ENCODE results near the gene HBG2.

Gene HBG2

DNA sequence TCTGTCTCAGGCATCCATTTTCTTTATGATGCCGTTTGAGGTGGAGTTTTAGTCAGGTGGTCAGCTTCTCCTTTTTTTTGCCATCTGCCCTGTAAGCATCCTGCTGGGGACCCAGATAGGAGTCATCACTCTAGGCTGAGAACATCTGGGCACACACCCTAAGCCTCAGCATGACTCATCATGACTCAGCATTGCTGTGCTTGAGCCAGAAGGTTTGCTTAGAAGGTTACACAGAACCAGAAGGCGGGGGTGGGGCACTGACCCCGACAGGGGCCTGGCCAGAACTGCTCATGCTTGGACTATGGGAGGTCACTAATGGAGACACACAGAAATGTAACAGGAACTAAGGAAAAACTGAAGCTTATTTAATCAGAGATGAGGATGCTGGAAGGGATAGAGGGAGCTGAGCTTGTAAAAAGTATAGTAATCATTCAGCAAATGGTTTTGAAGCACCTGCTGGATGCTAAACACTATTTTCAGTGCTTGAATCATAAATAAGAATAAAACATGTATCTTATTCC lies 26.1 kb upstream of the HBG2 start:
- H3K9me3 ChIP-seq (ENCODE audit: control insufficient read depth, low read length): no peaks in the 10 kb centered on the region
- DNase-seq (ENCODE audit: low read depth): peak; percentile 98
- no peaks in the 10 kb centered on the region for H3K36me3 ChIP-seq (ENCODE audit: control insufficient read depth, insufficient read depth, low read length, severe bottlenecking)
- no peak overlapping the region for H3K4me3 ChIP-seq (ENCODE audit: low read length)
- H3K9ac ChIP-seq (ENCODE audit: low read length): no peak overlapping the region
- H3K27me3 ChIP-seq (replicated peaks; ENCODE audit: control insufficient read depth, insufficient read depth, low read length): no peaks in the 10 kb centered on the region
- H3K4me1 ChIP-seq (ENCODE audit: control insufficient read depth, insufficient read depth, low read length): peaks cover 5% of the 10 kb centered on the region

DNA sequence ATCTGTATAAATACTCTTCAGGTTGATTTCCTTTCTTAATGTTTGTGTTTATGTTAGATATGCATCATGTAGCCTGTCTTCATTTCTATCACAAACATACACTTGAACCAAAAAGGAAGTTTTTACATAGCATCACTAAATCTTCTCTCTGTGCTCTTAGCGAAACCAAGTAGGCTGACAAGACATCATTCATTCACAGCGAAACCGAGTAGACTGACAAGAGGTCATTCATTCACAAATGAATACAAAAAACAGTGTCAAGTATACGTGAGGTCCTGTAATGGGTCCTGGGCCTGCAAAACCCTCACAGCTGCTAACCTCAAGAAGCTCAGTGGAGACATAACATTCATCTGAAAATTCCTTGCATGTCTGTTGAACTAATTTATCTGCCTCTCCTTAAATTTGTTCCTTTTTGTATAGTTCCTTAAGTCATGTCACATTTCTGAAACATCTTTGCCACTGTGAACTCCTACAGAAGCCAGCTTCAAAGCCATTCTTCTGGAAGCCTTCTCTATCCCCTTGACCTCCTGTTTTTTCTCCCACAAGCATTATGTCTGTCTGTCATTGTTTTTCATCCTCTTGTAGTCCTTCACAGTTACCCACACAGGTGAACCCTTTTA lies 25.0 kb upstream of the HBG2 start:
- Histone ChIP-seq H3K4me1 (ENCODE audit: control insufficient read depth, insufficient read depth, low read length) (peaks cover 5% of the 10 kb centered on the region), H3K4me3 (ENCODE audit: low read length) (no peak overlapping the region), H3K9ac (ENCODE audit: low read length) (no peak overlapping the region), H3K27me3 (replicated peaks; ENCODE audit: control insufficient read depth, insufficient read depth, low read length) (no peaks in the 10 kb centered on the region), H3K9me3 (ENCODE audit: control insufficient read depth, low read length) (no peaks in the 10 kb centered on the region), H3K36me3 (ENCODE audit: control insufficient read depth, insufficient read depth, low read length, severe bottlenecking) (no peaks in the 10 kb centered on the region)
- no peak for DNase-seq (ENCODE audit: low read depth)

DNA sequence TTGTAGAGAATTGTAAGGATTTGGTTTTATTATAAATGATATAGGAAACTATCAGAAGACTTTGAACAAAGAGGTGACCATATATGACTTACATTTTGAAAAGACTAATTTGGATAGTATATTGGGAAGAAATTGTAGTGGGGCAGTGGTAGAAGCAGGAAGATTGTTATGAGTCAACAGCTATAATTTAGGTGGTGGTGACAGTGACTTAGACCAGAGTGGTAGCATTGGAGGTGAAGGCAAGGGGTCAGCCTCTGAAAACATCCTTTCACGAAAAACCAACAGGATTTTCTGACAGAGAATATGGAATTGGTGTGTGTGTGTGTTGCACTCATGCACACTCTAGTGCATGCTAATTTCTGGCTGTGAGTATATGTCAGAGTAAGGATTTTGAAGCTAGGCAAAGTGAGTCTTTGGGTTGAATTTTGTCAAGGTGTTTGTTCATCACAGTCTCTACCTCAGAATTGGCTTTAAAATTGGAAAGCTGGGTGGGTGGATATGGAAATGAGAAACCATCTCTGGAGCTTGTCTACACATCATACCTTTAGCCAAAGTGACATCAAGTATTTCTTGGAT lies 23.3 kb upstream of the HBG2 start:
- no peaks in the 10 kb centered on the region for H3K36me3 ChIP-seq (ENCODE audit: control insufficient read depth, insufficient read depth, low read length, severe bottlenecking)
- no peak for DNase-seq (ENCODE audit: low read depth)
- no peaks in the 10 kb centered on the region for H3K9me3 ChIP-seq (ENCODE audit: control insufficient read depth, low read length)
- no peaks in the 10 kb centered on the region for H3K27me3 ChIP-seq (replicated peaks; ENCODE audit: control insufficient read depth, insufficient read depth, low read length)
- no peak overlapping the region for H3K9ac ChIP-seq (ENCODE audit: low read length)
- H3K4me3 ChIP-seq (ENCODE audit: low read length): no peak overlapping the region
- peaks cover 5% of the 10 kb centered on the region for H3K4me1 ChIP-seq (ENCODE audit: control insufficient read depth, insufficient read depth, low read length)

DNA sequence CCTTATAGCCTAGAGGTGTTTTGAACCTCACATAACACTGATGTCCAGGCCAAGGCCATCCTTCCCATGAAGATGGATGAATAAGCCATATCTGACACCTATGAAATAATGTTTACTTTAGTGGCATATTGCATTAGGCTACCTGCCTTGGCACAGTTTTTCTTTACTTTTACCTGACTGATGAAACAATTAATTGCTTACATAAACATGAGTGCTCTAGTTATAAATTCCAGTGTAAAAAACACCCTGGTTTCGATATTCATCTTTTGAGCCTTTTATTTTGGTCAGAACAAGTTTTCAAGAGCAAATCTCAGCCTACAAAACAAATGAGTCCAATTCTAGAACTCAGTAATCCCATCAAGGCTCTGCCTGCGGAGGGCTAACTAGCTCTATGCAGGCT lies 22.1 kb upstream of the HBG2 start:
- Histone ChIP-seq H3K4me3 (ENCODE audit: low read length) (no peak overlapping the region), H3K27me3 (replicated peaks; ENCODE audit: control insufficient read depth, insufficient read depth, low read length) (no peaks in the 10 kb centered on the region), H3K9me3 (ENCODE audit: control insufficient read depth, low read length) (no peaks in the 10 kb centered on the region), H3K36me3 (ENCODE audit: control insufficient read depth, insufficient read depth, low read length, severe bottlenecking) (no peaks in the 10 kb centered on the region), H3K4me1 (ENCODE audit: control insufficient read depth, insufficient read depth, low read length) (peaks cover 5% of the 10 kb centered on the region), H3K9ac (ENCODE audit: low read length) (no peak overlapping the region)
- DNase-seq (ENCODE audit: low read depth): no peak

DNA sequence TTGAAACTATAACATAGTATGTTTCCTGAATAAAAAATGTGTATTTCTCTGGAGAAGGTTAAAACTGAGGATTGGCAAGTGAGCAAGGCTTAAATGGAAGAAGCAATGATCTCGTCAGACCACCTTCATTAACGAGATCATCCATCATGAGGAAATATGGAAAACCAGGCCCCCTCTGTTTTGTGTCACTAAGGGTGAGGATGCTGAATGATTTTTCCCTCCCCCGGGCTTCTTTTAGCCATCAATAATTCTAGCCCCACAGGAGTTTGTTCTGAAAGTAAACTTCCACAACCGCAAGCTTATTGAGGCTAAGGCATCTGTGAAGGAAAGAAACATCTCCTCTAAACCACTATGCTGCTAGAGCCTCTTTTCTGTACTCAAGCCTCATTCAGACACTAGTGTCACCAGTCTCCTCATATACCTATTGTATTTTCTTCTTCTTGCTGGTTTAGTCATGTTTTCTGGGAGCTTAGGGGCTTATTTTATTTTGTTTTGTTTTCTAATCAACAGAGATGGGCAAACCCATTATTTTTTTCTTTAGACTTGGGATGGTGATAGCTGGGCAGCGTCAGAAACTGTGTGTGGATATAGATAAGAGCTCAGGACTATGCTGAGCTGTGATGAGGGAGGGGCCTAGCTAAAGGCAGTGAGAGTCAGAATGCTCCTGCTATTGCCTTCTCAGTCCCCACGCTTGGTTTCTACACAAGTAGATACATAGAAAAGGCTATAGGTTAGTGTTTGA lies 21.0 kb upstream of the HBG2 start:
- H3K4me3 ChIP-seq (ENCODE audit: low read length): no peak overlapping the region
- H3K9me3 ChIP-seq (ENCODE audit: control insufficient read depth, low read length): no peaks in the 10 kb centered on the region
- H3K4me1 ChIP-seq (ENCODE audit: control insufficient read depth, insufficient read depth, low read length): no peaks in the 10 kb centered on the region
- H3K9ac ChIP-seq (ENCODE audit: low read length): no peak overlapping the region
- H3K27me3 ChIP-seq (replicated peaks; ENCODE audit: control insufficient read depth, insufficient read depth, low read length): no peaks in the 10 kb centered on the region
- no peak for DNase-seq (ENCODE audit: low read depth)
- no peaks in the 10 kb centered on the region for H3K36me3 ChIP-seq (ENCODE audit: control insufficient read depth, insufficient read depth, low read length, severe bottlenecking)

DNA sequence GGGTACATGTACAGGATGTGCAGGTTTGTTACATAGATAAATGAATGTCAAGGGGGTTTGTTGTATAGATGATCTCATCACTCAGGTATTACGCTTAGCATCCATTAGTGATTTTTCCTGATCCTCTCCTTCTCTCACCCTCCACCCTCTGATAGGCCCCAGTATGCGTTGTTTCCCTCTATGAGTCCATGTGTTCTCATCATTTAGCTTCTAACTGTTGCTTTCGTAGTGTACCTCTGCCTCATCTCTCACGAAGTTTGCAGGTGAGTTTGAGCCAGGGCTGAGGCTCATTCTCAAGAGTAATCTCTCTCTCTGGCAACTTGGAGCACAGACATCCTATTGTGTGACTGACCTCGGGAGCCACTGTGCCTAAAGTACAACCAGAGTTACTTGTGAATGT lies 19.8 kb upstream of the HBG2 start:
- no peak overlapping the region for H3K9ac ChIP-seq (ENCODE audit: low read length)
- H3K4me1 ChIP-seq (ENCODE audit: control insufficient read depth, insufficient read depth, low read length): no peaks in the 10 kb centered on the region
- DNase-seq (ENCODE audit: low read depth): no peak
- no peak overlapping the region for H3K4me3 ChIP-seq (ENCODE audit: low read length)
- H3K9me3 ChIP-seq (ENCODE audit: control insufficient read depth, low read length): no peaks in the 10 kb centered on the region
- H3K27me3 ChIP-seq (replicated peaks; ENCODE audit: control insufficient read depth, insufficient read depth, low read length): no peaks in the 10 kb centered on the region
- H3K36me3 ChIP-seq (ENCODE audit: control insufficient read depth, insufficient read depth, low read length, severe bottlenecking): no peaks in the 10 kb centered on the region

DNA sequence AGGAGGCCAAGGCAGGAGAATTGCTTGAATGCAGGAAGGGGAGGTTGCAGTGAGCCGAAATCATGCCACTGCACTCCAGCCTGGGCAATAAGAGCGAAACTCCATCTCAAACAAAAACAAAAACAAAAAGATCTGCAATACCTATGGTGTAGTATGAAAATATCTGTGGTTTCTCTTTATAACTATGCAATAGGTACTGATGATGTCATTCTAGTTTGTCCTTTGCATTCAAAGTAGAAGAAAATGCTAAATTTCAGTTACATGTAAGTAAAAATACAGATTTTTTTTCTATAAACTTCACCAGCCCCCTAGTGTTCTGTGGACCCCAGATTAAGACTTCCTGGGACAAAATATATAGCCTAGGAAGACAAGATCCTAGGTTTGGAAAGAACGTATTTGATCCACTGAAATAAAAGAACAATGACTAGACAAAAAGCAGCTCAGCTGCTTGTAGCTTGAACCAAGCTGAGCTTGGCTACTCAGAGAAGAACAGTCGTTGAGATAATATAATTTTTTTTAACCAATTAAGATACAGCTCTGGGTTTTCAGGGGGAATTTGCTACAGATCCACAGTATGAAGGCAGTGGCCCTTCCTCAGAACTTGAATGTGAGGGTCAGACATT lies 17.9 kb upstream of the HBG2 start:
- Histone ChIP-seq H3K9ac (ENCODE audit: low read length) (no peak overlapping the region), H3K9me3 (ENCODE audit: control insufficient read depth, low read length) (no peaks in the 10 kb centered on the region), H3K4me3 (ENCODE audit: low read length) (no peak overlapping the region), H3K4me1 (ENCODE audit: control insufficient read depth, insufficient read depth, low read length) (no peaks in the 10 kb centered on the region), H3K27me3 (replicated peaks; ENCODE audit: control insufficient read depth, insufficient read depth, low read length) (no peaks in the 10 kb centered on the region), H3K36me3 (ENCODE audit: control insufficient read depth, insufficient read depth, low read length, severe bottlenecking) (no peaks in the 10 kb centered on the region)
- no peak for DNase-seq (ENCODE audit: low read depth)

DNA sequence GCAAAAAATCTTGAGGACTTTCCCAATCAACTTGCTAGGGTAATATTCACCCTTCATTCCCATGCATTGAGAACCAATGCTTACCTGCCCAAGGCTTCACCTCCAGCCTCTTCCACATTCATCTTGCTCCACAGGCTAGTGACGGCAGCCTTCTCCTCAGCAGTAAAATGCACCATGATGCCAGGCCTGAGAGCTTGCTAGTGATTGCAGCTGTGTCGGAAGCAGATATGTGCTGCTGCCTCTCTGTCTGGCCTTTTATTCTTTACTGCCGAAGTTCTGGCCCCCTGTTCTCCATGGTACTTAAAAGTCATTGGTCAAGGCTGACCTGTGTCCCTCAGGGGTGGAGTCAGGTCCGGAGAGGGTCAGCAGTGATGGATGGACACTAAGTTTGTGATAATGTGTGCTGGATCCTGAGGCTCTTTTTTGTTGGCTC lies 15.2 kb upstream of the HBG2 start, which contains the start of gene HBE1:
TSS of gene HBE1 (minus strand) at position 231 of the 433 bp plus-strand sequence. CDS start at position 176, 55 bp downstream.
- H3K9ac ChIP-seq (ENCODE audit: low read length): no peak within 1 kb of the TSS
- no peak within 1 kb of the TSS for H3K4me3 ChIP-seq (ENCODE audit: low read length)
- no peaks in the 10 kb centered on the region for H3K36me3 ChIP-seq (ENCODE audit: control insufficient read depth, insufficient read depth, low read length, severe bottlenecking)
- H3K27me3 ChIP-seq (replicated peaks; ENCODE audit: control insufficient read depth, insufficient read depth, low read length): no peaks in the 10 kb centered on the region
- no peaks in the 10 kb centered on the region for H3K4me1 ChIP-seq (ENCODE audit: control insufficient read depth, insufficient read depth, low read length)
- H3K9me3 ChIP-seq (ENCODE audit: control insufficient read depth, low read length): no peaks in the 10 kb centered on the region
- no peak for DNase-seq (ENCODE audit: low read depth)

DNA sequence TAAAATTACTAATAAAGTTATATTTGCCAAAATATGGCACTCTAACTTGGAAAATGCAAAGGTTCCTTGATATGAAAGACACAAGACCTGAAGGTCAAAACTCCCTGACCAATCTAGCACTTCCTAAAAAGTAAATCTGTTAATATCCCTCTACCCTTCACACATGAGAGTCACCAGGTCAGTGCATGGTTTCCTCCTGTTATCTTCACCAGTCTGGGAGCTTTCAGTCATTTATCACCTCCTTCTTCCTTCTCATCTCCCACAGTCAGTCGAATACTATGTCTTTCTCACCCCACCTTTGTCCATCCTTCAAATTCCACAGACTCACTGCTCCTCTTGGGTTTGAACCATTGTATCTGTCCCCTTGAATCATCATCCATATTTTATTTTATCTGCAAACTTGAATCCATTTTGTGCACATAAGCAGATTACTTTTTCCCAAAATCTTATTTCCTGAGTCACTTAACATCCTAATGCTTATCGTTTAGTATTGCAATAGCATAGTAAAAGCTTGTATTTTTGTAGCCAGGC lies 12.5 kb upstream of the HBG2 start:
- H3K27me3 ChIP-seq (replicated peaks; ENCODE audit: control insufficient read depth, insufficient read depth, low read length): no peaks in the 10 kb centered on the region
- H3K36me3 ChIP-seq (ENCODE audit: control insufficient read depth, insufficient read depth, low read length, severe bottlenecking): no peaks in the 10 kb centered on the region
- no peak overlapping the region for H3K9ac ChIP-seq (ENCODE audit: low read length)
- H3K4me1 ChIP-seq (ENCODE audit: control insufficient read depth, insufficient read depth, low read length): no peaks in the 10 kb centered on the region
- DNase-seq (ENCODE audit: low read depth): no peak
- no peaks in the 10 kb centered on the region for H3K9me3 ChIP-seq (ENCODE audit: control insufficient read depth, low read length)
- no peak overlapping the region for H3K4me3 ChIP-seq (ENCODE audit: low read length)

DNA sequence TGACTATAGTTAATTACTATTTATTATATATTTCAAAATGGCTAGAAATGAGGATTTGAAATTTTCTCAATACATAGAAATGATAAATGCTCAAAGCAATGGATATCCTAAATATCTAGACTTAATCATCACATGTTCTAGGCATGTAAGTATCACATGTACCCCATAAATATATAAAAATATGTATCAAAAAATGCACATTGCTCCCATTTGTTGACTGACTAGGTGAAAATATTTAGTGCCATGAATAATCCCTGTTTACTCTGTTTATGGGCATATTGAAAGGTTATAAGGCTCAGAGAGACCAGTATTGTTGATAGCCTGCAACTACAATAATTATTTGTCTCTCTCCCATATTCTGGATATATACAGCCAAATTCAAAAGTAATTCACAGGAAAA lies 12.0 kb upstream of the HBG2 start:
- H3K9ac ChIP-seq (ENCODE audit: low read length): no peak overlapping the region
- H3K36me3 ChIP-seq (ENCODE audit: control insufficient read depth, insufficient read depth, low read length, severe bottlenecking): no peaks in the 10 kb centered on the region
- H3K27me3 ChIP-seq (replicated peaks; ENCODE audit: control insufficient read depth, insufficient read depth, low read length): no peaks in the 10 kb centered on the region
- no peak for DNase-seq (ENCODE audit: low read depth)
- no peaks in the 10 kb centered on the region for H3K4me1 ChIP-seq (ENCODE audit: control insufficient read depth, insufficient read depth, low read length)
- H3K4me3 ChIP-seq (ENCODE audit: low read length): no peak overlapping the region
- H3K9me3 ChIP-seq (ENCODE audit: control insufficient read depth, low read length): no peaks in the 10 kb centered on the region

DNA sequence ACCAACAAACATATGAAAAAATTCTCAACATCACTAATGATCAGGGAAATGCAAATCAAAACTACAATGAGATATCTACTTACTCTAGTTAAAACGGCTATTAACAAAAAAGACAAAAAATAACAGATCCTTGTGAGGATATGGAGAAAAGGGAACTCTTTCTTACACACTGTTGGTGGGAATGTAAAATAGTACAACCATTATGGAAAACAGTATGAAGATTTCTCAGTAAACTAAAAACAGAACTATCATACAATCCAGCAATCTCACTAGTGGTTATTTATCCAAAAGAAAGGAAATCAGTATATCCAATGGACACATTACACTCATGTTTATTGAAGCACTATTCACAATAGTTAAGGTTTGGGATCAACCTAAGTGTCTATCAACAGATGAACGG lies 11.3 kb upstream of the HBG2 start:
- Histone ChIP-seq H3K9me3 (ENCODE audit: control insufficient read depth, low read length) (no peaks in the 10 kb centered on the region), H3K4me1 (ENCODE audit: control insufficient read depth, insufficient read depth, low read length) (no peaks in the 10 kb centered on the region), H3K27me3 (replicated peaks; ENCODE audit: control insufficient read depth, insufficient read depth, low read length) (no peaks in the 10 kb centered on the region), H3K9ac (ENCODE audit: low read length) (no peak overlapping the region), H3K36me3 (ENCODE audit: control insufficient read depth, insufficient read depth, low read length, severe bottlenecking) (no peaks in the 10 kb centered on the region), H3K4me3 (ENCODE audit: low read length) (no peak overlapping the region)
- DNase-seq (ENCODE audit: low read depth): no peak
